T follicular helper cell (primary cell): ENCODE measurements around the gene MRC2.
"Not testable (repeated sequence)": the region's sequence is repeated elsewhere in the genome, so short reads cannot be mapped to it uniquely, and the experiment has no call there.

Source experiments
- DNase-seq: peaks from one replicate; pipeline ENCODE4 v3.0.0-alpha.2; 2020; ENCODE audit warnings: low read depth

MRC2 gene

GRCh38 chr17:62681061-62681938 lies 53.8 kb downstream of the MRC2 start:
- no peak for DNase-seq

GRCh38 chr17:62681939-62682381 lies 54.5 kb downstream of the MRC2 start:
- DNase-seq, result no peak

- DNase-seq, result no peak
Measured at GRCh38 chr17:62684179-62684578, 56.7 kb downstream of the MRC2 start.

GRCh38 chr17:62687997-62688396 lies 60.5 kb downstream of the MRC2 start:
- DNase-seq, result no peak

- no peak for DNase-seq
Measured at GRCh38 chr17:62688398-62689160, 61.1 kb downstream of the MRC2 start.

GRCh38 chr17:62689441-62690167 lies 62.1 kb downstream of the MRC2 start:
- no peak for DNase-seq

- no peak for DNase-seq
Measured at GRCh38 chr17:62690168-62690897, 62.9 kb downstream of the MRC2 start.

- not testable (repeated sequence) for DNase-seq
Measured at GRCh38 chr17:62691589-62691915, 64.1 kb downstream of the MRC2 start.

- DNase-seq, result no peak
Measured at GRCh38 chr17:62692159-62692651, 64.7 kb downstream of the MRC2 start.

- DNase-seq, result no peak
Measured at GRCh38 chr17:62692721-62693431, 65.4 kb downstream of the MRC2 start.

- DNase-seq, result no peak
Measured at GRCh38 chr17:62693616-62694409, 66.3 kb downstream of the MRC2 start.

- not testable (repeated sequence) for DNase-seq
Measured at GRCh38 chr17:62695093-62695738, 67.7 kb downstream of the MRC2 start.

GRCh38 chr17:62696256-62696655 lies 68.8 kb downstream of the MRC2 start:
- DNase-seq, result no peak

GRCh38 chr17:62696726-62697490 lies 69.4 kb downstream of the MRC2 start:
- no peak for DNase-seq

- DNase-seq, result not testable (repeated sequence)
Measured at GRCh38 chr17:62698459-62698858, 71.0 kb downstream of the MRC2 start.

- DNase-seq, result no peak
Measured at GRCh38 chr17:62700964-62701705, 73.7 kb downstream of the MRC2 start.

GRCh38 chr17:62701706-62702085 lies 74.2 kb downstream of the MRC2 start:
- DNase-seq, result no peak

- DNase-seq, result no peak
Measured at GRCh38 chr17:62702746-62703260, 75.3 kb downstream of the MRC2 start.
